Measurements from ENCODE around the gene MAGI2. TPM values are rescaled to one million over a fixed set of nuclear protein-coding genes. Genes with fewer than 3 reads are reported as not detected.

The MAGI2 gene
- total RNA-seq, 3 donors from 2014 or later (not counting 1 experiment from before 2014, with no cell fraction given), result 0.09 to 0.48 (median 0.27) TPM

- no peak overlapping the region for H3K27ac ChIP-seq (ENCODE audit: low read length)
- H3K4me3 ChIP-seq (ENCODE audit: low read length), result no peak overlapping the region
- intact Hi-C loops (cut with micrococcal nuclease), result no loop called here
- ATAC-seq, result no peak
- Mint-ChIP-seq H3K36me3 (no peaks in the 10 kb centered on the region), H3K27ac (no peak overlapping the region), H3K9me3 (peaks cover 2 to 4% of the 10 kb centered on the region in 2 donors), H3K27me3 (ENCODE audit: low read depth in 2 of 2) (peaks cover 0 to 4% of the 10 kb centered on the region in 2 donors), H3K4me3 (no peak overlapping the region), H3K4me1 (no peaks in the 10 kb centered on the region)
- no peaks in the 10 kb centered on the region for H3K27me3 ChIP-seq (ENCODE audit: control insufficient read depth, insufficient read depth, low read length)
- no peaks in the 10 kb centered on the region for H3K36me3 ChIP-seq (ENCODE audit: control insufficient read depth, insufficient read depth, low read length)
- DNase-seq, result no peak
- no peaks in the 10 kb centered on the region for H3K4me1 ChIP-seq (ENCODE audit: control insufficient read depth, insufficient read depth, low read length)
- WGBS (ENCODE audit: insufficient coverage), result 78% methylated on average over 4 of the region's 4 CpGs
- H3K9me3 ChIP-seq (ENCODE audit: control insufficient read depth, insufficient read depth, low read length), result no peaks in the 10 kb centered on the region
- no peak for TF ChIP-seq CTCF (IDR thresholded peaks at IDR 0.05)
These were observed 687.3 kb downstream of the MAGI2 start for GRCh38 chr7:78765943-78766729.

- Histone ChIP-seq H3K4me3 (ENCODE audit: low read length) (no peak overlapping the region), H3K27ac (ENCODE audit: low read length) (no peak overlapping the region), H3K36me3 (ENCODE audit: control insufficient read depth, insufficient read depth, low read length) (no peaks in the 10 kb centered on the region), H3K4me1 (ENCODE audit: control insufficient read depth, insufficient read depth, low read length) (no peaks in the 10 kb centered on the region), H3K27me3 (ENCODE audit: control insufficient read depth, insufficient read depth, low read length) (no peaks in the 10 kb centered on the region), H3K9me3 (ENCODE audit: control insufficient read depth, insufficient read depth, low read length) (no peaks in the 10 kb centered on the region)
- Mint-ChIP-seq H3K36me3 (no peaks in the 10 kb centered on the region), H3K4me3 (no peak overlapping the region), H3K27me3 (ENCODE audit: low read depth in 2 of 2) (no peaks in the 10 kb centered on the region), H3K27ac (no peak overlapping the region), H3K4me1 (no peaks in the 10 kb centered on the region), H3K9me3 (peaks cover 2 to 4% of the 10 kb centered on the region in 2 donors)
- intact Hi-C loops (cut with micrococcal nuclease), result no loop called here
- DNase-seq, result no peak
- no peak for TF ChIP-seq CTCF (IDR thresholded peaks at IDR 0.05)
- no peak for ATAC-seq
- 92% methylated on average over 3 of the region's 3 CpGs for WGBS (ENCODE audit: insufficient coverage)
These were observed 688.9 kb downstream of the MAGI2 start for GRCh38 chr7:78764571-78764970.

GRCh38 chr7:78762625-78763024 lies 690.8 kb downstream of the MAGI2 start:
- intact Hi-C loops (cut with micrococcal nuclease), result no loop called here
- Mint-ChIP-seq H3K9me3 (peaks cover 3 to 4% of the 10 kb centered on the region in 2 donors), H3K4me1 (no peaks in the 10 kb centered on the region), H3K27me3 (ENCODE audit: low read depth in 2 of 2) (no peaks in the 10 kb centered on the region), H3K4me3 (no peak overlapping the region), H3K27ac (no peak overlapping the region), H3K36me3 (no peaks in the 10 kb centered on the region)
- no peaks in the 10 kb centered on the region for H3K36me3 ChIP-seq (ENCODE audit: control insufficient read depth, insufficient read depth, low read length)
- no CpG with 5 or more reads among the region's 1 CpG for WGBS (ENCODE audit: insufficient coverage)
- no peak overlapping the region for H3K4me3 ChIP-seq (ENCODE audit: low read length)
- no peak for TF ChIP-seq CTCF (IDR thresholded peaks at IDR 0.05)
- no peaks in the 10 kb centered on the region for H3K9me3 ChIP-seq (ENCODE audit: control insufficient read depth, insufficient read depth, low read length)
- no peaks in the 10 kb centered on the region for H3K4me1 ChIP-seq (ENCODE audit: control insufficient read depth, insufficient read depth, low read length)
- no peak overlapping the region for H3K27ac ChIP-seq (ENCODE audit: low read length)
- H3K27me3 ChIP-seq (ENCODE audit: control insufficient read depth, insufficient read depth, low read length), result no peaks in the 10 kb centered on the region
- DNase-seq (no peak), ATAC-seq (no peak)

All from natural killer cell (primary cell).